OCI-LY1 (cell line): ENCODE results near the gene M6PR.

Experiments
- H2AFZ ChIP-seq: fragments of 200-600 bp; sonication (generic), shearing (Covaris generic); 2 replicates; pipeline ENCODE4 v1.6.0; 2014; ENCODE audit warnings: antibody characterized with exemption, mild to moderate bottlenecking, low read length
- H3F3A ChIP-seq: fragments of 200-600 bp; sonication (generic), shearing (Covaris generic); 2 replicates; pipeline ENCODE4 v1.6.0; 2014; ENCODE audit warnings: mild to moderate bottlenecking, antibody characterized with exemption, low read length, moderate library complexity; ENCODE audit not compliant: insufficient read depth
- H3K27ac ChIP-seq: fragments of 200-600 bp; sonication (generic); 2 replicates; pipeline ENCODE4 v1.5.1; 2014; ENCODE audit warnings: low read length, mixed run types, mild to moderate bottlenecking, low read depth; ENCODE audit not compliant: poor library complexity, severe bottlenecking
- H3K27me3 ChIP-seq: fragments of 200-600 bp; sonication (generic); 2 replicates; pipeline ENCODE4 v1.6.0; 2014; ENCODE audit warnings: antibody characterized with exemption, mild to moderate bottlenecking, low read length, moderate library complexity; ENCODE audit not compliant: insufficient read depth
- H3K36me3 ChIP-seq: fragments of 200-600 bp; sonication (generic); 2 replicates; pipeline ENCODE4 v1.6.1; 2014; ENCODE audit warnings: mild to moderate bottlenecking, antibody characterized with exemption, low read length, moderate library complexity, mixed read lengths; ENCODE audit not compliant: insufficient read depth
- H3K4me1 ChIP-seq: fragments of 200-600 bp; sonication (generic); 2 replicates; pipeline ENCODE4 v1.5.1; 2014; ENCODE audit warnings: mild to moderate bottlenecking, low read length, moderate library complexity; ENCODE audit not compliant: insufficient read depth, severe bottlenecking
- H3K4me2 ChIP-seq: fragments of 200-600 bp; sonication (generic), shearing (Covaris generic); 2 replicates; pipeline ENCODE4 v1.6.1; 2014; ENCODE audit warnings: low read length
- H3K4me3 ChIP-seq: fragments of 200-600 bp; sonication (generic); 2 replicates; pipeline ENCODE4 v1.5.1; 2014; ENCODE audit warnings: low read length, low read depth, mild to moderate bottlenecking, mixed read lengths; ENCODE audit not compliant: poor library complexity, severe bottlenecking
- H3K79me2 ChIP-seq: fragments of 200-600 bp; shearing (Covaris generic); 2 replicates; pipeline ENCODE4 v1.6.1; 2016; ENCODE audit warnings: mixed run types, low read length, mixed read lengths; ENCODE audit not compliant: insufficient read depth
- H3K9ac ChIP-seq: fragments of 200-600 bp; sonication (generic), shearing (Covaris generic); 2 replicates; pipeline ENCODE4 v1.6.1; 2014; ENCODE audit warnings: mild to moderate bottlenecking, low read length, mixed read lengths
- H3K9me2 ChIP-seq: fragments of 200-600 bp; sonication (generic), shearing (Covaris generic); 2 replicates; pipeline ENCODE4 v1.6.1; 2014; ENCODE audit warnings: low read depth, mild to moderate bottlenecking, low read length, mixed read lengths
- H3K9me3 ChIP-seq: fragments of 200-600 bp; shearing (Covaris generic); 2 replicates; pipeline ENCODE4 v1.6.1; 2014; ENCODE audit warnings: low read length, mixed read lengths
- H4K20me1 ChIP-seq: fragments of 200-600 bp; sonication (generic), shearing (Covaris generic); 2 replicates; pipeline ENCODE4 v1.6.0; 2016; ENCODE audit warnings: mild to moderate bottlenecking, low read length; ENCODE audit not compliant: insufficient read depth
- EZH2 ChIP-seq: fragments of 200-600 bp; sonication (generic), shearing (Covaris generic); IDR thresholded peaks from 2 replicates; pipeline ENCODE4 v1.8.0; 2017; ENCODE audit warnings: borderline replicate concordance, mixed run types, mild to moderate bottlenecking, antibody characterized with exemption, low read length, moderate library complexity, mixed read lengths
- TF ChIP-seq, protein P1 (sequence below): fragments of 200-600 bp; sonication (generic), shearing (Covaris generic); IDR thresholded peaks from 2 replicates; pipeline ENCODE4 v1.5.1; 2017; ENCODE audit warnings: mild to moderate bottlenecking, antibody characterized with exemption, low read length, moderate library complexity, mixed read lengths

M6PR gene

GRCh38 chr12:8891976-8892375 lies 57.5 kb downstream of the M6PR start:
- Histone ChIP-seq H3K79me2 (no peaks in the 10 kb centered on the region), H3K36me3 (no peaks in the 10 kb centered on the region), H3K4me3 (no peak overlapping the region), H3F3A (no peaks in the 10 kb centered on the region), H3K9me3 (peaks cover 3% of the 10 kb centered on the region; the same call in 1 of the 2 replicates), H2AFZ (no peak overlapping the region), H3K9me2 (no peaks in the 10 kb centered on the region), H3K4me1 (peaks cover 3% of the 10 kb centered on the region), H4K20me1 (no peaks in the 10 kb centered on the region), H3K27ac (no peak overlapping the region), H3K4me2 (no peak overlapping the region), H3K9ac (no peak overlapping the region), H3K27me3 (no peaks in the 10 kb centered on the region)
- no peak for TF ChIP-seq EZH2
- TF ChIP-seq, protein P1, sequence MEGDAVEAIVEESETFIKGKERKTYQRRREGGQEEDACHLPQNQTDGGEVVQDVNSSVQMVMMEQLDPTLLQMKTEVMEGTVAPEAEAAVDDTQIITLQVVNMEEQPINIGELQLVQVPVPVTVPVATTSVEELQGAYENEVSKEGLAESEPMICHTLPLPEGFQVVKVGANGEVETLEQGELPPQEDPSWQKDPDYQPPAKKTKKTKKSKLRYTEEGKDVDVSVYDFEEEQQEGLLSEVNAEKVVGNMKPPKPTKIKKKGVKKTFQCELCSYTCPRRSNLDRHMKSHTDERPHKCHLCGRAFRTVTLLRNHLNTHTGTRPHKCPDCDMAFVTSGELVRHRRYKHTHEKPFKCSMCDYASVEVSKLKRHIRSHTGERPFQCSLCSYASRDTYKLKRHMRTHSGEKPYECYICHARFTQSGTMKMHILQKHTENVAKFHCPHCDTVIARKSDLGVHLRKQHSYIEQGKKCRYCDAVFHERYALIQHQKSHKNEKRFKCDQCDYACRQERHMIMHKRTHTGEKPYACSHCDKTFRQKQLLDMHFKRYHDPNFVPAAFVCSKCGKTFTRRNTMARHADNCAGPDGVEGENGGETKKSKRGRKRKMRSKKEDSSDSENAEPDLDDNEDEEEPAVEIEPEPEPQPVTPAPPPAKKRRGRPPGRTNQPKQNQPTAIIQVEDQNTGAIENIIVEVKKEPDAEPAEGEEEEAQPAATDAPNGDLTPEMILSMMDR = no peak
